Gastroesophageal sphincter (tissue), 3 donors: ENCODE measurements around the gene TBP.

Experiments
- CTCF ChIP-seq, 4 experiments: fragments of 200-600 bp in 2 of 4; fragments of 450-650 bp in 2 of 4; sonication (generic) in 1 of 4; IDR thresholded peaks; one replicate each; pipeline ENCODE4 v1.5.1; 2017 to 2019; ENCODE audit warnings: antibody characterized with exemption in 4 of 4, mild to moderate bottlenecking in 2 of 4, moderate library complexity in 2 of 4
- POLR2A ChIP-seq, 2 donors: fragments of 450-650 bp; IDR thresholded peaks; one replicate each; pipeline ENCODE4 v1.6.1; 2017; ENCODE audit warnings: antibody characterized with exemption in 2 of 2, mild to moderate bottlenecking in 2 of 2, moderate library complexity in 1 of 2

- TF ChIP-seq CTCF (IDR thresholded peaks at IDR 0.05) (no peak), POLR2A (IDR thresholded peaks at IDR 0.05) (no peak)
Observed at GRCh38 chr6:170536671-170537070, 17.5 kb upstream of the TBP start.
